OCI-LY7 (cell line): ENCODE results near the gene NPY.

Source experiments
- CTCF ChIP-seq: fragments of 200-600 bp; sonication (generic); conservative IDR thresholded peaks from 2 replicates; pipeline ENCODE4 v1.5.1; 2014; ENCODE audit warnings: mild to moderate bottlenecking, antibody characterized with exemption, low read length, moderate library complexity, mixed read lengths
- EZH2phosphoT487 ChIP-seq: fragments of 200-600 bp; sonication (generic); IDR thresholded peaks from 2 replicates; pipeline ENCODE4 v1.6.1; 2018; ENCODE audit warnings: low read depth, borderline replicate concordance, mild to moderate bottlenecking, mixed run types, antibody characterized with exemption, low read length, moderate library complexity, mixed read lengths

GRCh38 chr7:24271938-24272337 lies 12.1 kb upstream of the NPY start:
- TF ChIP-seq CTCF = no peak
- TF ChIP-seq EZH2phosphoT487 = no peak
